GM12878 (cell line): ENCODE measurements around the gene DOK7. TPM values are rescaled to one million over a fixed set of nuclear protein-coding genes. Genes with fewer than 3 reads are reported as not detected.

Experiments
- ATAC-seq: fragments of 200-7000 bp; cut with Tn5 transposase; 3 replicates; pipeline ENCODE4 v1.9.1; 2020; ENCODE audit warnings: mild to moderate bottlenecking, moderate library complexity
- BruUV-seq: library from RNA; stranded (reverse); fragments of 400-500 nt; replicated peaks from 2 replicates; lab custom pipeline; 2021; lab: Mats Ljungman, UMichigan
- CTCF ChIA-PET: fragments of 300-600 bp; sonication (Branson Sonifier 250); formaldehyde crosslinking; extraction: SDS; loops from one replicate; lab custom pipeline; 2021; ENCODE audit warnings: inconsistent platforms; lab: Yijun Ruan, JAX
- POLR2A ChIA-PET: fragments of 350-600 bp; formaldehyde crosslinking; extraction: SDS; loops from one replicate; lab custom pipeline; 2021; ENCODE audit warnings: inconsistent platforms; lab: Charles Lee
- RAD21 ChIA-PET: fragments of 300-600 bp; sonication (Branson Sonifier 250); formaldehyde crosslinking; loops from one replicate; lab custom pipeline; 2023; ENCODE audit warnings: antibody characterized with exemption; ENCODE audit not compliant: unreplicated experiment; lab: Charles Lee
- SMC1A ChIA-PET: fragments of 300-600 bp; sonication (Branson Sonifier 250); formaldehyde crosslinking; loops from one replicate; lab custom pipeline; 2023; ENCODE audit not compliant: unreplicated experiment, uncharacterized antibody; lab: Charles Lee
- DNase-seq: peaks from one replicate; pipeline ENCODE4 v3.0.0-alpha.2; 2011; ENCODE audit warnings: low read depth, low spot score
- FAIRE-seq: peaks from 3 replicates; lab custom pipeline; 2011; peaks lifted over from hg19 to GRCh38; lab: Jason Lieb, UNC
- H2AFZ ChIP-seq: 2 replicates; pipeline ENCODE4 v1.6.0; 2011; ENCODE audit warnings: low read depth, low read length, control low read depth; ENCODE audit not compliant: control insufficient read depth
- H3K27ac ChIP-seq: 2 replicates; pipeline ENCODE4 v1.5.1; 2011; ENCODE audit warnings: control low read depth; ENCODE audit not compliant: control insufficient read depth, insufficient read depth
- H3K27me3 ChIP-seq, 2 experiments: replicated peaks in 1 of 2; 2 replicates each; pipeline versions ENCODE4 v1.6.0 to v1.6.1; 2011; ENCODE audit warnings: low read length in 1 of 2; ENCODE audit not compliant: control insufficient read depth in 2 of 2, insufficient read depth in 2 of 2
- H3K36me3 ChIP-seq, 2 experiments: 2 replicates each; pipeline ENCODE4 v1.5.1; 2011; ENCODE audit warnings: low read length in 1 of 2; ENCODE audit not compliant: control insufficient read depth in 2 of 2, insufficient read depth in 2 of 2
- H3K4me1 ChIP-seq: 2 replicates; pipeline ENCODE4 v1.6.1; 2011; ENCODE audit warnings: mild to moderate bottlenecking, low read length, moderate library complexity, mixed read lengths; ENCODE audit not compliant: control insufficient read depth, insufficient read depth
- H3K4me2 ChIP-seq: 2 replicates; pipeline ENCODE4 v1.6.0; 2011; ENCODE audit warnings: control low read depth; ENCODE audit not compliant: control insufficient read depth, insufficient read depth
- H3K4me3 ChIP-seq: fragments of 200-600 bp; sonication (generic); 2 replicates; pipeline ENCODE4 v1.5.1; 2016
- H3K79me2 ChIP-seq: 2 replicates; pipeline ENCODE4 v1.6.0; 2011; ENCODE audit warnings: low read length; ENCODE audit not compliant: control insufficient read depth, insufficient read depth
- H3K9ac ChIP-seq: 2 replicates; pipeline ENCODE4 v1.8.0; 2011; ENCODE audit warnings: low read length, control low read depth, mixed read lengths; ENCODE audit not compliant: control insufficient read depth, insufficient read depth
- H3K9me3 ChIP-seq: replicated peaks from 3 replicates; pipeline ENCODE4 v1.5.1; 2011; ENCODE audit warnings: mild to moderate bottlenecking, low read length; ENCODE audit not compliant: control insufficient read depth, insufficient read depth
- H4K20me1 ChIP-seq: 2 replicates; pipeline ENCODE4 v1.6.0; 2011; ENCODE audit not compliant: control insufficient read depth, insufficient read depth
- ASH2L ChIP-seq: fragments of 300-600, 200-600 bp; sonication (generic); IDR thresholded peaks from 2 replicates; pipeline ENCODE4 v1.6.1; 2017; ENCODE audit warnings: low read depth, mild to moderate bottlenecking, borderline replicate concordance
- E4F1 ChIP-seq: fragments of 450-650 bp; IDR thresholded peaks from 2 replicates; pipeline ENCODE4 v1.6.1; 2018; ENCODE audit warnings: borderline replicate concordance, mild to moderate bottlenecking; ENCODE audit not compliant: partially characterized antibody
- EP300 ChIP-seq, 2 experiments: fragments of 150-350 bp in 1 of 2; IDR thresholded peaks; 2 replicates each; pipeline ENCODE4 v1.6.1; 2011 to 2012; ENCODE audit warnings: low read depth in 2 of 2, low read length in 2 of 2, borderline replicate concordance in 1 of 2, improper control_type of control experiment in 1 of 2, inconsistent platforms in 1 of 2; ENCODE audit not compliant: control insufficient read depth in 1 of 2
- GABPA ChIP-seq: IDR thresholded peaks from 2 replicates; pipeline ENCODE4 v1.6.1; 2014; ENCODE audit warnings: antibody characterized with exemption, low read depth, mild to moderate bottlenecking, inconsistent platforms
- IKZF2 ChIP-seq, 2 experiments: fragments of 450-650 bp; IDR thresholded peaks; 2 replicates each; pipeline ENCODE4 v1.6.1; 2017; ENCODE audit warnings: mild to moderate bottlenecking in 2 of 2, moderate library complexity in 2 of 2
- JUND ChIP-seq: IDR thresholded peaks from 2 replicates; pipeline ENCODE4 v1.6.1; 2012; ENCODE audit warnings: low read depth, mild to moderate bottlenecking, low read length, improper control_type of control experiment, moderate library complexity
- MTA2 ChIP-seq: fragments of 450-650 bp; IDR thresholded peaks from 2 replicates; pipeline ENCODE4 v1.6.1; 2016; ENCODE audit warnings: low read depth, mild to moderate bottlenecking, moderate library complexity
- NBN ChIP-seq: fragments of 450-650 bp; IDR thresholded peaks from 2 replicates; pipeline ENCODE4 v1.6.1; 2016
- PAX8 ChIP-seq: fragments of 450-650 bp; IDR thresholded peaks from 2 replicates; pipeline ENCODE4 v1.6.1; 2017; ENCODE audit warnings: mild to moderate bottlenecking, moderate library complexity
- SUPT20H ChIP-seq: IDR thresholded peaks from 2 replicates; pipeline ENCODE4 v1.6.1; 2011; ENCODE audit warnings: low read depth, mild to moderate bottlenecking, low read length, moderate library complexity, borderline replicate concordance; ENCODE audit not compliant: control insufficient read depth
- TARDBP ChIP-seq: IDR thresholded peaks from 2 replicates; pipeline ENCODE4 v1.6.1; 2016; ENCODE audit warnings: borderline replicate concordance
- ZNF622 ChIP-seq: fragments of 450-650 bp; IDR thresholded peaks from 2 replicates; pipeline ENCODE4 v1.6.1; 2017; ENCODE audit warnings: mild to moderate bottlenecking, inconsistent platforms
- WGBS: methylation state at CpG from one replicate; pipeline ENCODE4 v1.1.6; 2016; ENCODE audit warnings: low lambda C conversion rate; ENCODE audit not compliant: insufficient replicate concordance, insufficient coverage; ENCODE audit errors: missing lambda C conversion rate; 5-methylcytosine and 5-hydroxymethylcytosine counted together
- in situ Hi-C: fragments of 300-500 bp; cut with MboI; formaldehyde crosslinking; loops from 9 replicates; pipeline ENCODE4 v1.14.3; 2018; ENCODE audit warnings: mixed read lengths
- intact Hi-C: fragments of 100-400 bp; cut with micrococcal nuclease; formaldehyde crosslinking; loops from one replicate; pipeline ENCODE4 v1.14.2; 2022; ENCODE audit not compliant: unreplicated experiment
- polyA plus RNA-seq, 11 experiments: library from polyadenylated mRNA; depleted of rRNA in 4 of 11; unstranded in 6 of 11; stranded (reverse) in 5 of 11; fragments of >200 nt; fragmentation: Nextera tagmentation in 4 of 11; fragmentation: Illumina TruSeq in 1 of 11; extraction: Ambion mirVana in 4 of 11; extraction: Trizol in 1 of 11; gene quantifications; 1 replicate in 1 of 11; 2 replicates in 10 of 11; pipeline versions ENCODE4 v1.2.1 to v1.2.3, GENCODE V29; 2011 to 2016; ENCODE audit warnings: inconsistent platforms in 2 of 11, missing spikeins in 2 of 11, low read depth in 1 of 11
- total RNA-seq, 4 experiments: library from RNA; depleted of rRNA in 3 of 4; stranded (reverse); fragments of >200 nt in 3 of 4; fragmentation: Illumina TruSeq in 1 of 4; extraction: Trizol in 1 of 4; gene quantifications; 2 replicates each; pipeline versions ENCODE4 v1.2.1 to v1.2.3, GENCODE V29; 2013 to 2021
- TF ChIP-seq, protein P1 (sequence below): fragments of 150-350 bp; IDR thresholded peaks from 2 replicates; pipeline ENCODE4 v1.6.1; 2014; ENCODE audit warnings: mild to moderate bottlenecking, low read depth, low read length
- TF ChIP-seq, protein P2 (sequence below): IDR thresholded peaks from 2 replicates; pipeline ENCODE4 v1.6.1; 2012; ENCODE audit warnings: low read depth, low read length, improper control_type of control experiment

Gene DOK7
- total and polyA plus RNA-seq, 10 of the 15 experiments (the other 5 are each of a cell fraction or from before 2014, with no cell fraction given): 0.04 to 0.46 (median 0.18) TPM; not detected in 4

GRCh38 chr4:3526456-3526855 lies 63.4 kb downstream of the DOK7 start:
- Histone ChIP-seq H3K4me3 (no peak overlapping the region), H3K9me3 (no peaks in the 10 kb centered on the region), H3K4me2 (no peak overlapping the region), H4K20me1 (peaks cover 4% of the 10 kb centered on the region; the same call in 1 of the 2 replicates), H3K9ac (no peak overlapping the region)
- intact Hi-C loops: no loop called here
- in situ Hi-C loops: no loop called here
- ChIA-PET SMC1A (no interaction called here), CTCF (no interaction called here)
- ATAC-seq: no peak
- no peak for FAIRE-seq
- TF ChIP-seq IKZF2 (IDR thresholded peaks at IDR 0.05): no peak
- TF ChIP-seq TARDBP: no peak
- no peak for TF ChIP-seq GABPA
- TF ChIP-seq SUPT20H: no peak
- TF ChIP-seq, protein P1, sequence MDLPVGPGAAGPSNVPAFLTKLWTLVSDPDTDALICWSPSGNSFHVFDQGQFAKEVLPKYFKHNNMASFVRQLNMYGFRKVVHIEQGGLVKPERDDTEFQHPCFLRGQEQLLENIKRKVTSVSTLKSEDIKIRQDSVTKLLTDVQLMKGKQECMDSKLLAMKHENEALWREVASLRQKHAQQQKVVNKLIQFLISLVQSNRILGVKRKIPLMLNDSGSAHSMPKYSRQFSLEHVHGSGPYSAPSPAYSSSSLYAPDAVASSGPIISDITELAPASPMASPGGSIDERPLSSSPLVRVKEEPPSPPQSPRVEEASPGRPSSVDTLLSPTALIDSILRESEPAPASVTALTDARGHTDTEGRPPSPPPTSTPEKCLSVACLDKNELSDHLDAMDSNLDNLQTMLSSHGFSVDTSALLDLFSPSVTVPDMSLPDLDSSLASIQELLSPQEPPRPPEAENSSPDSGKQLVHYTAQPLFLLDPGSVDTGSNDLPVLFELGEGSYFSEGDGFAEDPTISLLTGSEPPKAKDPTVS: no peak
- TF ChIP-seq MTA2: no peak
- TF ChIP-seq, protein P2, sequence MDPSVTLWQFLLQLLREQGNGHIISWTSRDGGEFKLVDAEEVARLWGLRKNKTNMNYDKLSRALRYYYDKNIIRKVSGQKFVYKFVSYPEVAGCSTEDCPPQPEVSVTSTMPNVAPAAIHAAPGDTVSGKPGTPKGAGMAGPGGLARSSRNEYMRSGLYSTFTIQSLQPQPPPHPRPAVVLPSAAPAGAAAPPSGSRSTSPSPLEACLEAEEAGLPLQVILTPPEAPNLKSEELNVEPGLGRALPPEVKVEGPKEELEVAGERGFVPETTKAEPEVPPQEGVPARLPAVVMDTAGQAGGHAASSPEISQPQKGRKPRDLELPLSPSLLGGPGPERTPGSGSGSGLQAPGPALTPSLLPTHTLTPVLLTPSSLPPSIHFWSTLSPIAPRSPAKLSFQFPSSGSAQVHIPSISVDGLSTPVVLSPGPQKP: no peak
- no peak for TF ChIP-seq ZNF622
- no peak for TF ChIP-seq NBN
- no peak for TF ChIP-seq E4F1
- no peak for TF ChIP-seq ASH2L
- TF ChIP-seq JUND: no peak
- no peak for TF ChIP-seq PAX8
- TF ChIP-seq EP300 (IDR thresholded peaks at IDR 0.05; ENCODE audit: borderline replicate concordance in 1 of 2, control insufficient read depth in 1 of 2, low read depth in 2 of 2, low read length in 2 of 2): no peak
- TF ChIP-seq, all 136 proteins: peak for 0
- Histone ChIP-seq H3K36me3 (peaks cover 9 to 15% of the 10 kb centered on the region in 2 experiments), H3K27me3 (no peaks in the 10 kb centered on the region), H2AFZ (no peak overlapping the region), H3K79me2 (peaks cover 15% of the 10 kb centered on the region), H3K27ac (no peak overlapping the region), H3K4me1 (peaks cover 13% of the 10 kb centered on the region)
- ChIA-PET POLR2A (no interaction called here), RAD21 (no interaction called here)
- WGBS: 98% methylated on average over 19 of the region's 19 CpGs
- BruUV-seq: no TSS peak
- DNase-seq: no peak
